GM12891 (cell line): ENCODE results near the gene KLHL26.

Experiments used
- DNase-seq: peaks from one replicate; pipeline ENCODE4 v3.0.0; 2011; ENCODE audit warnings: low spot score; ENCODE audit not compliant: insufficient read length
- FAIRE-seq: peaks from 2 replicates; lab custom pipeline; 2011; peaks lifted over from hg19 to GRCh38; lab: Jason Lieb, UNC
- PAX5 ChIP-seq: IDR thresholded peaks from 2 replicates; pipeline ENCODE4 v1.6.1; 2011; ENCODE audit warnings: low read length, moderate library complexity, mild to moderate bottlenecking; ENCODE audit not compliant: insufficient read depth, severe bottlenecking
- POLR2A ChIP-seq: IDR thresholded peaks from 2 replicates; pipeline ENCODE4 v1.6.1; 2011; ENCODE audit warnings: low read depth, low read length, control low read depth
- POLR2AphosphoS5 ChIP-seq: IDR thresholded peaks from 2 replicates; pipeline ENCODE4 v1.6.1; 2011; ENCODE audit warnings: low read depth, low read length, control low read depth
- POU2F2 ChIP-seq: IDR thresholded peaks from 2 replicates; pipeline ENCODE4 v1.6.1; 2011; ENCODE audit warnings: low read depth, mild to moderate bottlenecking, control low read depth, low read length, moderate library complexity
- SPI1 ChIP-seq: IDR thresholded peaks from 2 replicates; pipeline ENCODE4 v1.6.1; 2011; ENCODE audit warnings: low read depth, low read length, control low read depth
- TAF1 ChIP-seq: IDR thresholded peaks from 2 replicates; pipeline ENCODE4 v1.6.1; 2011; ENCODE audit warnings: low read depth, low read length, control low read depth

Gene KLHL26

GRCh38 chr19:18646535-18647370 lies 9.9 kb downstream of the KLHL26 start:
- DNase-seq (no peak), FAIRE-seq (no peak)
- no peak for TF ChIP-seq POLR2A
- no peak for TF ChIP-seq SPI1
- TF ChIP-seq PAX5, result no peak
- no peak for TF ChIP-seq TAF1
- TF ChIP-seq POLR2AphosphoS5, result no peak
- TF ChIP-seq POU2F2, result no peak

DNA sequence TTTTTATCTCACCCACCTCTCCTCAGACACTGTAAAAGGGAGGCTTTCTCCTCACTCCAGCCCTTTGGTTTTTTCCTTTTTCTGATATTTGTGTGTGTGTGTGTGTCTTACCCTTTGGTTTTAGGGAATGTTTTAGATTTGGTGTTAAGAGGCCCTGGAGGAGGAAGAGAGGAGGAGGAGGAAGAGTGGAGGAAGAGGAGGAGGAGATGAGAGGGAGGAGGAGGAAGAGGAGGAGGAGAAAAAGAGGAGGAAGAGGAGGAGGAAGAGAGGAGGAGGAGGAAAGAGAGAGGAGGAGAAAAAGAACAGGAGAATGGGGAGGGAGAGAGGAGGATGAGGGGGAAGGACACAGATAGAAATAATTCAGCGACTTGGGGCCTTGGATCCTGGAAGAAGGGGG lies 10.5 kb downstream of the KLHL26 start:
- no peak for FAIRE-seq
- no peak for DNase-seq
- no peak for TF ChIP-seq POLR2A
- TF ChIP-seq PAX5, result no peak
- no peak for TF ChIP-seq POU2F2
- TF ChIP-seq SPI1, result no peak
- no peak for TF ChIP-seq POLR2AphosphoS5
- TF ChIP-seq TAF1, result no peak

DNA sequence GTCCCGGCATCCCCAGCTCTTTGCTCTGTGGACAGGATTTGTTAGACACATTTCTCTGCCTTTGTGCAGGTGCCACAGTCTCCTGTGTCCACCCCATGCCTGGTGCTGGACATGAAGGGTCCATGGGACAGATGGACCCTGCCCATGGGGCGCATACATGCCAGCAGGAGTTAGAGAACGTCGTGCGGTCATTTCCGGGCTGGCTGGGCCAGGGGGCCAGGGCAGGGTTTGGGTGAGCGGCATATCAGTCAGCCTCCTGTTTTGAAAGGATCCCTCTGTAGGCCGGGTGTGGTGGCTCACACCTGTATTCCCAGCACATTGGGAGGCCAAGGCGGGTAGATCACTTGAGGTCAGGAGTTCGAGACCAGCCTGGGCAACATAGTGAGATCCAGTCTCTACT lies 11.0 kb downstream of the KLHL26 start:
- FAIRE-seq, result no peak
- no peak for DNase-seq
- TF ChIP-seq SPI1 (no peak), TAF1 (no peak), POLR2AphosphoS5 (no peak), PAX5 (no peak), POLR2A (no peak), POU2F2 (no peak)

GRCh38 chr19:18648973-18649315 lies 12.1 kb downstream of the KLHL26 start:
- DNase-seq, result no peak
- no peak for FAIRE-seq
- no peak for TF ChIP-seq POU2F2
- no peak for TF ChIP-seq POLR2AphosphoS5

DNA sequence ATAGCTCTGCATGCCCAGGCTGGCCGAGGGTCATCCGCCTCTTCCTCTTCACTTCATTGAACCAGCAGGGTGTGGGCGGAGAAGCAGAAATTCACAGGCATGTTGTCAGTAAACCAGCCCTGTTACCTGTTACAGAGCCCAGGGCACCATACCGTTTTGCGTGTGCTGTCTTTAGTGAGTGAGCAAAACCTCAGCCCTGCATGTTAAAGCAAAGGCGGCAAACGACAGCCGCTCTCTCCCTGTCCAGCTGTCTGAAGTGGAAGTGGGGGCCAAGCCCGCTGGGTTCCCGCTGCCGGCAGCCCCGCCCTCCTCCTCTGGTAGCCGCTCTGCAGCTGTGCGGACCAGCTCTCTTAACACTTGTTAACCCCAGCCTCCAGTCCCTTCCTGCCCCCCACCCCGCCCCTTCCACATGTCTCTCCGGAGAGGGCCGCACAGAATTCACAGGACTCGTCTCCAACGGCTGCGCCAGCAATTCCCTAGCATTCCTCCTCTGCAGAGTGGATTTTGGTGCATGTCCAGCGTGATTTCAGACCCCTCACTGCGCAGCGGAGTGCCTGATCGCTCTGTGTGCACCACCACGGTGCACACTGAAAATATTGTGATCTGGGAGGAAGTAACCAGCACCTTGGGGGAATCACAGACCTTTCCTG lies 12.7 kb downstream of the KLHL26 start:
- peak; percentile 61 for FAIRE-seq
- TF ChIP-seq SPI1 (no peak), PAX5 (no peak), POLR2AphosphoS5 (no peak), POU2F2 (no peak), POLR2A (no peak), TAF1 (no peak)
- no peak for DNase-seq

DNA sequence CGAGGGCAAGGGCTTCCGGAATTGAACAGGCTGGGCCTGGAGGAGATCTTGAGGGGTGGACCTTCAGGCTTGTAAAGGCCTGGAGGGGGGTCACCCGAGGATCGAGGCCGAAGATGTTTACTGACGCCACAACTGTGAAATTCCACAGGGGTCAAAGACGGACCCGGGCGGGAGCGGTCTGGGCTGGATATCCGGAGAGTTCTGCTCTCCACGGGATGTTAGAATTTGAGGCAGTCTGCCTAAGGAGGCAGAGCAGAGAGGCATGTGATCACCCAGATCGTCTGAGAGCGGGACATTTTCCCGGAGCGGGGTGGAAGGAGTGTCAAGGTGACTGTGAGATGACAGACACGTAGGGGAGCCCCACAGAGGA lies 13.2 kb downstream of the KLHL26 start:
- TF ChIP-seq TAF1 (no peak), POLR2AphosphoS5 (no peak), POU2F2 (no peak), POLR2A (no peak), SPI1 (no peak), PAX5 (no peak)
- DNase-seq, result no peak
- no peak for FAIRE-seq

GRCh38 chr19:18650468-18651041 lies 13.7 kb downstream of the KLHL26 start:
- TF ChIP-seq SPI1 (no peak), POLR2AphosphoS5 (no peak), PAX5 (no peak), TAF1 (no peak), POU2F2 (no peak), POLR2A (no peak)
- no peak for FAIRE-seq
- DNase-seq, result no peak

DNA sequence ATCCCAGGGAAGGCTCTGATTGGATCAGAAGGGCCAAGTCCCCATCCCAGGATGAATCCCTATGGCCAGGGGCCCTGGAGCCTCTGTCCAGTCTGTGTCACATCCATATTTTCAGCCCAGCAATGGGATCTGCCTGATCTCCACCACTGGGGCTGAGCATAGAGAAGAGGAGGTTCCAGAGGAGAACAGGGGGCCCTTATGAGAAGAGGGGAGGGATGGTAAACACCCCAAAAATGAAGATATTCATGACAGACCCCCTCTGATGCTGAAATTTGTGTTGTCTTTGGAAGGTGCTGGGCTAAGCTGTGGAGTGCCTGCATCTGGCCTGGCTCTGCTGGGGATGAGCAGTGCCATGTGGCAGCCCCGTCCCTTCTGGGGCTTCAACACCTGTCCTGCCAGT lies 14.5 kb downstream of the KLHL26 start:
- FAIRE-seq (no peak), DNase-seq (no peak)
- TF ChIP-seq SPI1 (no peak), POU2F2 (no peak), PAX5 (no peak), POLR2AphosphoS5 (no peak), POLR2A (no peak), TAF1 (no peak)

DNA sequence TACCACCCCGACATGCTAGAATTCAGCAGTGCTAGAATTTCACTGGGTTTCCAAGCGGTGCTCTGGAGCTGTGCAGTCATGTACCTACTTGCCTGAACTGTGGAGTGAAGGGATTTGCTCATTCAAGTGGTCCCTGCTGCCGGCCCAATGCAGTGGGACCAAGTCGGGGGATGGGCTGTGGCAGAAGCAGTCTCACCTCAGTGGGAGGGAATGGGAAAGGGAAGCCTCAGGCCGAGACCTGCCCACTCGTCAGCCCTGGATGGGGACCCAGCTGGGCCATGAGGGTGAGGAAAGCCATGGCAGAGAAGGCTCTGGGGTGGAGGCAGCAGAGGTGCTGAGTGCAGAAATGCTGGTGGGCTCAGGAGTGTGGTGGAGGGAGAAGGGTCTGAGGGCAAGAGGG lies 14.9 kb downstream of the KLHL26 start:
- TF ChIP-seq POU2F2 (no peak), POLR2A (no peak), SPI1 (no peak), TAF1 (no peak), POLR2AphosphoS5 (no peak), PAX5 (no peak)
- no peak for DNase-seq
- no peak for FAIRE-seq

DNA sequence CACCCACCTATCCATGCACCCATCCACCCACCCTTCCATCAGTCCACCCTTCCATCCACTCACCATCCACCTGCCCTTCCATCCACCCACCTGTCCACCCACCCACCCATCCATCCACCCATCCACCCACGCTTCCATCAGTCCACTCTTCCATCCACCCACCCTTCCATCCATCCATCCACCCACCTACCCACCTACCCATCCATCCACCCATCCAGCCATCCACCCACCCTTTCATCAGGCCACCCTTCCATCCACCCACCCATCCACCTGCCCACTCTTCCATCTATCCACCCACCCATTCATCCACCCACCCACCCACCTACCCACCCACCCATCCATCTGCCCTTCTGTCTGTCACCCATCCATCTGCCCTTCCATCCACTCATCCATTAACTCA lies 17.0 kb downstream of the KLHL26 start:
- FAIRE-seq (no peak), DNase-seq (no peak)
- no peak for TF ChIP-seq SPI1
- TF ChIP-seq POU2F2, result no peak
- no peak for TF ChIP-seq TAF1
- no peak for TF ChIP-seq POLR2A

DNA sequence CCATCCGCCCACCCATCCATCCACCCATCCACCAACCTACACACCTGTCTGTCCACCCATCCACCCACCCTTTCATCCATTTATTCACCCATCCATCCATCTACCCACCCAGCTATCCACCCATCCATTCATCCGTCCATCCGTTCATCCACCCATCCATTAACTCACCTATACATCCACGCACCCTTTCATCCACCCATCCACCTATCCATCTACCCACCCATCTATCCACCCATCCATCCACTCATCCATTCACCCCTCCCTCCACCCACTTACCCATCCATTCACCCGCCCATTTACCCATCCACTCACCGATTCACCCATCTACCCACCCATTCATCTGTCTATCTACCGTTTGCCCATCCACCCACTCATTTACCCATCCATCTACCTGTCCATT lies 17.6 kb downstream of the KLHL26 start:
- DNase-seq (no peak), FAIRE-seq (no peak)
- no peak for TF ChIP-seq SPI1
- no peak for TF ChIP-seq POLR2A
- no peak for TF ChIP-seq POU2F2
- TF ChIP-seq TAF1, result no peak
- no peak for TF ChIP-seq PAX5
- no peak for TF ChIP-seq POLR2AphosphoS5
